DMS53 (cell line): ENCODE results near the gene PLA2G15.

Experiments used
- DNase-seq: peaks from one replicate; lab custom pipeline; 2025; lab: John Stamatoyannopoulos, UW

The PLA2G15 gene

GRCh38 chr16:68244903-68245853 lies at the start of gene PLA2G15:
TSS of gene PLA2G15 (plus strand) at chr16:68245373. CDS start at chr16:68245427, 54 bp downstream.
- peak; percentile 94 for DNase-seq

GRCh38 chr16:68197250-68197649 lies 47.9 kb upstream of the PLA2G15 start:
- DNase-seq: no peak

- DNase-seq: peak; percentile 32
Observed at GRCh38 chr16:68200088-68200783, 44.9 kb upstream of the PLA2G15 start.

GRCh38 chr16:68202091-68202519 lies 43.1 kb upstream of the PLA2G15 start:
- DNase-seq: peak; percentile 37

- DNase-seq: no peak
Observed at GRCh38 chr16:68206245-68206644, 38.9 kb upstream of the PLA2G15 start.

- no peak for DNase-seq
Observed at GRCh38 chr16:68214726-68215125, 30.4 kb upstream of the PLA2G15 start.

GRCh38 chr16:68215302-68215701 lies 29.9 kb upstream of the PLA2G15 start:
- peak; percentile 19 for DNase-seq

GRCh38 chr16:68216240-68216639 lies 28.9 kb upstream of the PLA2G15 start:
- peak; percentile 67 for DNase-seq

- no peak for DNase-seq
Observed at GRCh38 chr16:68217506-68217905, 27.7 kb upstream of the PLA2G15 start.

GRCh38 chr16:68219725-68220351 lies 25.3 kb upstream of the PLA2G15 start:
- DNase-seq: no peak

GRCh38 chr16:68223072-68223471 lies 22.1 kb upstream of the PLA2G15 start:
- no peak for DNase-seq

GRCh38 chr16:68226116-68226515 lies 19.1 kb upstream of the PLA2G15 start:
- no peak for DNase-seq

GRCh38 chr16:68227183-68227793 lies 17.9 kb upstream of the PLA2G15 start:
- DNase-seq: peak; percentile 71

GRCh38 chr16:68227850-68228553 lies 17.2 kb upstream of the PLA2G15 start:
- peak; percentile 52 for DNase-seq

GRCh38 chr16:68228652-68229051 lies 16.5 kb upstream of the PLA2G15 start:
- no peak for DNase-seq

GRCh38 chr16:68229431-68230175 lies 15.6 kb upstream of the PLA2G15 start:
- peak; percentile 62 for DNase-seq

- no peak for DNase-seq
Observed at GRCh38 chr16:68230176-68230571, 15.0 kb upstream of the PLA2G15 start.

GRCh38 chr16:68230956-68231355 lies 14.2 kb upstream of the PLA2G15 start:
- no peak for DNase-seq

- DNase-seq: no peak
Observed at GRCh38 chr16:68231384-68232136, 13.6 kb upstream of the PLA2G15 start.

GRCh38 chr16:68232335-68232734 lies 12.8 kb upstream of the PLA2G15 start:
- no peak for DNase-seq
